AG09309 (cell line): ENCODE data around the gene WDR90.
A peak's percentile ranks its signal among the peaks of the same experiment; 100 is the strongest.

Source experiments
- DNase-seq: peaks from one replicate; pipeline ENCODE4 v3.0.0-alpha.2; 2010; ENCODE audit warnings: low read depth
- H3K4me3 ChIP-seq: 2 replicates; pipeline ENCODE4 v1.5.1; 2011; ENCODE audit warnings: mild to moderate bottlenecking, low read depth, low read length, moderate library complexity; ENCODE audit not compliant: control insufficient read depth
- CTCF ChIP-seq: IDR thresholded peaks from 2 replicates; pipeline ENCODE4 v1.5.1; 2011; ENCODE audit warnings: mild to moderate bottlenecking, low read depth, low read length, inconsistent platforms; ENCODE audit not compliant: insufficient read depth, control insufficient read depth; ENCODE audit errors: missing control alignments

Gene WDR90

GRCh38 chr16:648781-649589, at the start of gene WDR90:
TSS of gene WDR90 (plus strand) at chr16:649365. CDS start at chr16:649417, 52 bp downstream.
- peak within 1 kb of the TSS; percentile 70 for H3K4me3 ChIP-seq
- no peak for TF ChIP-seq CTCF
- peak; percentile 57 for DNase-seq

GRCh38 chr16:600781-601180, 48.4 kb upstream of the WDR90 start:
- TF ChIP-seq CTCF = peak; percentile 37
- DNase-seq = no peak
- no peak overlapping the region for H3K4me3 ChIP-seq

GRCh38 chr16:603933-604332, 45.2 kb upstream of the WDR90 start:
- no peak overlapping the region for H3K4me3 ChIP-seq
- no peak for DNase-seq
- TF ChIP-seq CTCF = no peak

GRCh38 chr16:606656-607307, 42.4 kb upstream of the WDR90 start:
- no peak for DNase-seq
- H3K4me3 ChIP-seq = no peak overlapping the region
- no peak for TF ChIP-seq CTCF

- H3K4me3 ChIP-seq = no peak overlapping the region
- no peak for TF ChIP-seq CTCF
- DNase-seq = no peak
These were observed 41.1 kb upstream of the WDR90 start for GRCh38 chr16:608019-608418.

GRCh38 chr16:609316-609715, 39.8 kb upstream of the WDR90 start:
- no peak overlapping the region for H3K4me3 ChIP-seq
- DNase-seq = no peak
- no peak for TF ChIP-seq CTCF
